ENCODE measurements around the gene SLC41A3.

SLC41A3 gene

GRCh38 chr3:126083913-126084767, at the start of gene SLC41A3:
Gene SLC41A3 (minus strand): TSS chr3:126084124. CDS start chr3:126068219, 15,905 bp downstream.
- peak; percentile 88 for DNase-seq

GRCh38 chr3:126133606-126134005, 49.7 kb upstream of the SLC41A3 start:
- DNase-seq = no peak

GRCh38 chr3:126132751-126133511, 49.0 kb upstream of the SLC41A3 start:
- DNase-seq = no peak

- no peak for DNase-seq
These were observed 48.2 kb upstream of the SLC41A3 start for GRCh38 chr3:126131881-126132750.

- DNase-seq = no peak
These were observed 47.2 kb upstream of the SLC41A3 start for GRCh38 chr3:126130981-126131745.

GRCh38 chr3:126130081-126130855, 46.3 kb upstream of the SLC41A3 start:
- no peak for DNase-seq

- DNase-seq = no peak
These were observed 45.5 kb upstream of the SLC41A3 start for GRCh38 chr3:126129398-126129891.

GRCh38 chr3:126128504-126129397, 44.8 kb upstream of the SLC41A3 start:
- DNase-seq = no peak

GRCh38 chr3:126127904-126128303, 44.0 kb upstream of the SLC41A3 start:
- DNase-seq = no peak

GRCh38 chr3:126127452-126127851, 43.5 kb upstream of the SLC41A3 start:
- no peak for DNase-seq

- DNase-seq = no peak
These were observed 43.0 kb upstream of the SLC41A3 start for GRCh38 chr3:126126811-126127431.

- DNase-seq = no peak
These were observed 42.4 kb upstream of the SLC41A3 start for GRCh38 chr3:126126286-126126685.

GRCh38 chr3:126125781-126126251, 41.9 kb upstream of the SLC41A3 start:
- DNase-seq = no peak

GRCh38 chr3:126125341-126125740, 41.4 kb upstream of the SLC41A3 start:
- no peak for DNase-seq

GRCh38 chr3:126124896-126125295, 41.0 kb upstream of the SLC41A3 start:
- DNase-seq = no peak

- DNase-seq = no peak
These were observed 40.4 kb upstream of the SLC41A3 start for GRCh38 chr3:126124148-126124868.

GRCh38 chr3:126121632-126122031, 37.7 kb upstream of the SLC41A3 start:
- no peak for DNase-seq

GRCh38 chr3:126121074-126121473, 37.1 kb upstream of the SLC41A3 start:
- DNase-seq = no peak

- no peak for DNase-seq
These were observed 36.1 kb upstream of the SLC41A3 start for GRCh38 chr3:126119976-126120375.
